K562 (cell line): ENCODE results near the gene STUB1. TPM values are rescaled to one million over a fixed set of nuclear protein-coding genes. Genes with fewer than 3 reads are reported as not detected.

ENCODE experiments used
- ATAC-seq: fragments of 200-7000 bp; cut with Tn5 transposase; 3 replicates; pipeline ENCODE4 v1.9.1; 2020; ENCODE audit warnings: moderate library complexity
- BruUV-seq: library from RNA; stranded (reverse); fragments of 400-500 nt; replicated peaks from 2 replicates; lab custom pipeline; 2021; lab: Mats Ljungman, UMichigan
- CTCF ChIA-PET: fragments of 300-600 bp; formaldehyde crosslinking; extraction: SDS; loops from one replicate; lab custom pipeline; 2021; ENCODE audit warnings: low intra/inter-chr PET ratio; lab: Yijun Ruan, JAX
- POLR2A ChIA-PET: fragments of 300-600, 350-650 bp; sonication (Branson Sonifier 250); formaldehyde crosslinking; extraction: SDS; loops from one replicate; lab custom pipeline; 2021; ENCODE audit warnings: antibody characterized with exemption, inconsistent platforms; lab: Yijun Ruan, JAX
- DNase-seq, 4 experiments: peaks; one replicate each; pipeline versions ENCODE4 v3.0.0 to v3.0.0-alpha.2; 2011 to 2018; ENCODE audit warnings: low spot score in 3 of 4, mixed read lengths in 3 of 4; ENCODE audit errors: extremely low read depth in 1 of 4
- FAIRE-seq: peaks from 2 replicates; lab custom pipeline; 2011; peaks lifted over from hg19 to GRCh38; lab: Jason Lieb, UNC
- H2AFZ ChIP-seq: 2 replicates; pipeline ENCODE4 v1.6.0; 2011; ENCODE audit warnings: low read depth, low read length, control low read depth, inconsistent platforms
- H3K27ac ChIP-seq: fragments of 200-600 bp; 3 replicates; pipeline ENCODE4 v1.8.0; 2011; ENCODE audit warnings: low read depth, mild to moderate bottlenecking, control low read depth, inconsistent platforms, low read length, moderate library complexity, mixed read lengths; ENCODE audit errors: extremely low read depth
- H3K27me3 ChIP-seq, 2 experiments: fragments of 300-600 bp in 1 of 2; 2 replicates in 1 of 2; 3 replicates in 1 of 2; pipeline versions ENCODE4 v1.6.0 to v1.8.0; 2011; ENCODE audit warnings: inconsistent platforms in 2 of 2, low read length in 2 of 2, mild to moderate bottlenecking in 1 of 2, mixed read lengths in 1 of 2, moderate library complexity in 1 of 2; ENCODE audit not compliant: control insufficient read depth in 2 of 2, insufficient read depth in 2 of 2
- H3K36me3 ChIP-seq: fragments of 300-600 bp; 3 replicates; pipeline ENCODE4 v1.8.0; 2011; ENCODE audit warnings: mild to moderate bottlenecking, low read length, inconsistent platforms; ENCODE audit not compliant: control insufficient read depth, insufficient read depth
- H3K4me1 ChIP-seq, 2 experiments: fragments of 200-600 bp in 1 of 2; replicated peaks in 1 of 2; 2 replicates in 1 of 2; 3 replicates in 1 of 2; pipeline versions ENCODE4 v1.5.1 to v1.8.0; 2011; ENCODE audit warnings: inconsistent platforms in 2 of 2, low read length in 2 of 2, mild to moderate bottlenecking in 1 of 2, mixed read lengths in 1 of 2, moderate library complexity in 1 of 2; ENCODE audit not compliant: control insufficient read depth in 2 of 2, insufficient read depth in 2 of 2
- H3K4me2 ChIP-seq: 2 replicates; pipeline ENCODE4 v1.6.1; 2011; ENCODE audit warnings: low read length, control low read depth, inconsistent platforms, mixed read lengths; ENCODE audit not compliant: insufficient read depth
- H3K4me3 ChIP-seq: fragments of 200-600 bp; sonication (generic), shearing (Covaris generic); 2 replicates; pipeline ENCODE4 v1.5.1; 2016; ENCODE audit warnings: control low read depth, inconsistent platforms
- H3K79me2 ChIP-seq: fragments of 200-600 bp; 3 replicates; pipeline ENCODE4 v1.8.0; 2011; ENCODE audit warnings: low read length, inconsistent platforms; ENCODE audit not compliant: control insufficient read depth, insufficient read depth
- H3K9ac ChIP-seq, 2 experiments: 2 replicates each; pipeline versions ENCODE4 v1.6.0 to v1.6.1; 2011; ENCODE audit warnings: low read depth in 2 of 2, low read length in 2 of 2, control low read depth in 1 of 2, inconsistent platforms in 1 of 2, mild to moderate bottlenecking in 1 of 2, mixed read lengths in 1 of 2; ENCODE audit not compliant: insufficient read depth in 1 of 2
- H3K9me1 ChIP-seq: one replicate; pipeline ENCODE4 v1.6.0; 2011; ENCODE audit warnings: inconsistent platforms, mild to moderate bottlenecking, low read length, moderate library complexity; ENCODE audit not compliant: control insufficient read depth, insufficient read depth
- H3K9me3 ChIP-seq: replicated peaks from 2 replicates; pipeline ENCODE4 v1.5.1; 2011; ENCODE audit warnings: low read depth, low read length, inconsistent platforms; ENCODE audit not compliant: control insufficient read depth, insufficient read depth
- H4K20me1 ChIP-seq: replicated peaks from 2 replicates; pipeline ENCODE4 v1.6.1; 2011; ENCODE audit warnings: low read length, inconsistent platforms, mixed read lengths; ENCODE audit not compliant: control insufficient read depth, insufficient read depth
- BRF2 ChIP-seq: IDR thresholded peaks from 3 replicates; pipeline ENCODE4 v1.6.1; 2011; ENCODE audit warnings: borderline replicate concordance, mild to moderate bottlenecking; ENCODE audit not compliant: insufficient read length, insufficient read depth
- CHD4 ChIP-seq: fragments of 200-600 bp; sonication (generic); IDR thresholded peaks from 3 replicates; pipeline ENCODE4 v1.6.1; 2012; ENCODE audit warnings: low read depth, mild to moderate bottlenecking, mixed read lengths, low read length, inconsistent platforms; ENCODE audit not compliant: insufficient read depth, insufficient replicate concordance, poor library complexity, severe bottlenecking
- FOXM1 ChIP-seq, 2 experiments: fragments of 450-650 bp in 1 of 2; sonication (generic) in 1 of 2; formaldehyde crosslinking in 1 of 2; IDR thresholded peaks; 2 replicates each; pipeline versions ENCODE4 v1.6.1 to v1.9.0; 2017 to 2022; ENCODE audit warnings: low read depth in 2 of 2, mild to moderate bottlenecking in 2 of 2, missing genetic modification reagents in 1 of 2, moderate library complexity in 1 of 2
- HNRNPL ChIP-seq: fragments of 200-400 bp; formaldehyde crosslinking; IDR thresholded peaks from 2 replicates; pipeline ENCODE4 v1.6.1; 2017; ENCODE audit warnings: low read depth, mild to moderate bottlenecking, low read length
- HOXB6 ChIP-seq: fragments of 250-450 bp; sonication (Bioruptor Pico); IDR thresholded peaks from 2 replicates; pipeline ENCODE4 v1.5.1; 2022; ENCODE audit warnings: mild to moderate bottlenecking, borderline replicate concordance
- NELFE ChIP-seq: IDR thresholded peaks from 2 replicates; pipeline ENCODE4 v1.6.1; 2011; ENCODE audit warnings: mild to moderate bottlenecking; ENCODE audit not compliant: insufficient read depth, insufficient read length
- ZMIZ1 ChIP-seq, 2 experiments: fragments of 150-350 bp in 1 of 2; IDR thresholded peaks; 2 replicates each; pipeline ENCODE4 v1.6.1; 2012 to 2016; ENCODE audit warnings: low read depth in 2 of 2, low read length in 2 of 2, mild to moderate bottlenecking in 1 of 2, moderate library complexity in 1 of 2
- ZNF253 ChIP-seq: fragments of 250-450 bp; sonication (Bioruptor Pico); conservative IDR thresholded peaks from 2 replicates; pipeline ENCODE4 v1.6.1; 2021; ENCODE audit warnings: mild to moderate bottlenecking
- ZNF41 ChIP-seq: fragments of 250-450 bp; sonication (Bioruptor Pico); conservative IDR thresholded peaks from 2 replicates; pipeline ENCODE4 v1.4.0; 2020; ENCODE audit warnings: mild to moderate bottlenecking
- ZNF561 ChIP-seq: fragments of 450-650 bp; formaldehyde crosslinking; conservative IDR thresholded peaks from 2 replicates; pipeline ENCODE4 v1.4.0; 2020; ENCODE audit warnings: mild to moderate bottlenecking, moderate library complexity
- WGBS: fragments of 100-300 bp; shearing (Covaris generic); methylation state at CpG from one replicate; pipeline ENCODE4 v1.1.6; 2016; ENCODE audit warnings: low coverage, mixed read lengths; ENCODE audit not compliant: insufficient coverage; ENCODE audit errors: missing lambda C conversion rate; 5-methylcytosine and 5-hydroxymethylcytosine counted together
- in situ Hi-C: fragments of 300-500 bp; cut with MboI; formaldehyde crosslinking; loops from 4 replicates; pipeline ENCODE4 v1.15.0; 2018; ENCODE audit warnings: inconsistent platforms, mixed read lengths
- intact Hi-C: fragments of 100-400 bp; cut with micrococcal nuclease; formaldehyde crosslinking; loops from 2 replicates; pipeline ENCODE4 v1.14.2; 2022
- polyA plus RNA-seq, 8 experiments: library from polyadenylated mRNA; depleted of rRNA in 4 of 8; stranded (reverse) in 5 of 8; unstranded in 3 of 8; fragments of >200 nt; fragmentation: Nextera tagmentation in 2 of 8; fragmentation: Illumina TruSeq in 1 of 8; extraction: Ambion mirVana in 2 of 8; extraction: Trizol in 1 of 8; gene quantifications; 2 replicates each; pipeline versions ENCODE4 v1.2.1 to v1.2.3, GENCODE V29; 2011 to 2014; ENCODE audit warnings: inconsistent platforms in 1 of 8, missing spikeins in 1 of 8
- total RNA-seq, 7 experiments: library from RNA; depleted of rRNA in 6 of 7; stranded (reverse); fragments of >200 nt in 6 of 7; fragmentation: Illumina TruSeq in 2 of 7; extraction: Trizol in 2 of 7; gene quantifications; 2 replicates each; pipeline versions ENCODE4 v1.2.1 to v1.2.3, GENCODE V29; 2011 to 2021; ENCODE audit warnings: low replicate concordance in 1 of 7

Gene STUB1
- total and polyA plus RNA-seq, 9 of the 15 experiments (the other 6 are each of a cell fraction or from before 2014, with no cell fraction given) = 10.6 to 251 (median 152) TPM

GRCh38 chr16:643050-643368 lies 37.2 kb upstream of the STUB1 start:
- Histone ChIP-seq H3K27me3 (no peaks in the 10 kb centered on the region), H3K9me1 (no peaks in the 10 kb centered on the region), H3K4me1 (peaks cover 7 to 83% of the 10 kb centered on the region in 2 experiments; a peak in 3 of 5 replicates), H3K36me3 (peaks cover 45% of the 10 kb centered on the region; the same call in 2 of the 3 replicates), H3K4me2 (peak overlapping the region; percentile 92), H4K20me1 (no peaks in the 10 kb centered on the region), H3K27ac (peak overlapping the region; percentile 94), H2AFZ (no peak overlapping the region), H3K4me3 (peak overlapping the region; percentile 89), H3K79me2 (peaks cover 59% of the 10 kb centered on the region), H3K9me3 (no peaks in the 10 kb centered on the region), H3K9ac (peak overlapping the region; percentile 91 to 99)
- FAIRE-seq (peak; percentile 46), DNase-seq (peak in 2 of 4 experiments; percentile 40 to 47), ATAC-seq (peak; percentile 2; the same call in 2 of the 3 replicates)
- intact Hi-C loops = no loop called here
- no TSS peak for BruUV-seq
- WGBS = 26% methylated on average over 11 of the region's 13 CpGs
- no peak for TF ChIP-seq ZNF41
- POLR2A ChIA-PET = interaction anchor here (0.6 to 2.3 kb wide), 7 partner anchors 8 to 77 kb away, joined by 3 to 13 read pairs (median 4); partner anchors contain the start of gene NHLRC4
- in situ Hi-C loops = no loop called here
- CTCF ChIA-PET = no interaction called here

- in situ Hi-C loops (no loop called here), intact Hi-C loops (no loop called here)
- H3K4me2 ChIP-seq = no peak overlapping the region
- H3K4me3 ChIP-seq = no peak overlapping the region
- FAIRE-seq (no peak), DNase-seq (no peak), ATAC-seq (no peak)
- CTCF ChIA-PET = no interaction called here
- H3K9me1 ChIP-seq = no peaks in the 10 kb centered on the region
- POLR2A ChIA-PET = no interaction called here
- H3K27ac ChIP-seq = no peak overlapping the region; the same call in 2 of the 3 replicates
- peaks cover 59% of the 10 kb centered on the region for H3K79me2 ChIP-seq
- H3K9me3 ChIP-seq = no peaks in the 10 kb centered on the region
- H4K20me1 ChIP-seq = no peaks in the 10 kb centered on the region
- BruUV-seq = no TSS peak
- no peaks in the 10 kb centered on the region for H3K27me3 ChIP-seq
- peaks cover 51% of the 10 kb centered on the region; the same call in 2 of the 3 replicates for H3K36me3 ChIP-seq
- peaks cover 7 to 86% of the 10 kb centered on the region in 2 experiments; a peak in 3 of 5 replicates for H3K4me1 ChIP-seq
- 95% methylated on average over 9 of the region's 12 CpGs for WGBS
- H3K9ac ChIP-seq = no peak overlapping the region; a peak in 1 of 4 replicates
- H2AFZ ChIP-seq = no peak overlapping the region
- no peak for TF ChIP-seq HNRNPL
- no peak for TF ChIP-seq NELFE
- no peak for TF ChIP-seq BRF2
- no peak for TF ChIP-seq FOXM1 (IDR thresholded peaks at IDR 0.05; ENCODE audit: low read depth)
- no peak for TF ChIP-seq FOXM1 (CRISPR knock-in tag; IDR thresholded peaks at IDR 0.05; ENCODE audit: low read depth)
- no peak for TF ChIP-seq HOXB6 (CRISPR knock-in tag)
- no peak for TF ChIP-seq CHD4
- no peak for TF ChIP-seq ZNF253 (CRISPR knock-in tag)
- no peak for TF ChIP-seq ZNF561
- TF ChIP-seq ZMIZ1 (IDR thresholded peaks at IDR 0.05; ENCODE audit: low read depth in 2 of 2, low read length in 2 of 2) = no peak
These were observed 35.7 kb upstream of the STUB1 start for GRCh38 chr16:644556-644955.
